Measurements from ENCODE around the gene PER1. TPM values are rescaled to one million over a fixed set of nuclear protein-coding genes. Genes with fewer than 3 reads are reported as not detected.

Gene PER1
- total and polyA plus RNA-seq, 2 of the 8 experiments (the other 6 are each of a cell fraction or from before 2014, with no cell fraction given), result 9.6 to 38.0 TPM

- no peak overlapping the region for H3K27ac ChIP-seq (ENCODE audit: low read depth, low read length)
- peaks cover 0 to 24% (median 13%) of the 10 kb centered on the region in 4 experiments; a peak in 6 of 7 replicates for H3K4me1 ChIP-seq (replicated peaks in 1 of 4; ENCODE audit: control insufficient read depth in 3 of 4, insufficient read depth in 4 of 4, low read length in 3 of 4)
- H2BK20ac ChIP-seq (ENCODE audit: low read length), result no peak overlapping the region
- no peaks in the 10 kb centered on the region for H3K36me3 ChIP-seq (ENCODE audit: control insufficient read depth in 2 of 4, insufficient read depth in 4 of 4, low read length in 3 of 4)
- H3K4me2 ChIP-seq (ENCODE audit: insufficient read depth in 1 of 2, low read depth in 2 of 2, low read length in 2 of 2), result peak overlapping the region; percentile 88 to 93
- no peaks in the 10 kb centered on the region for H3K79me1 ChIP-seq (ENCODE audit: low read depth, low read length)
- DNase-seq (ENCODE audit: low read depth in 1 of 2, low spot score in 2 of 2) (peak in 1 of 2 experiments; percentile 99), FAIRE-seq (no peak)
- peaks cover 3 to 5% of the 10 kb centered on the region in 2 experiments for H4K20me1 ChIP-seq (replicated peaks in 1 of 2; ENCODE audit: control insufficient read depth in 1 of 2, insufficient read depth in 2 of 2, low read length in 2 of 2)
- WGBS, 2 experiments (ENCODE audit: extremely low coverage in 1 of 2, insufficient coverage in 1 of 2, insufficient read length in 1 of 2, insufficient replicate concordance in 2 of 2, low coverage in 1 of 2, low lambda C conversion rate in 2 of 2, missing lambda C conversion rate in 1 of 2), result 2% methylated on average over 40 of the region's 40 CpGs; no CpG with 5 or more reads in 1 of the 2 experiments
- H2BK15ac ChIP-seq (ENCODE audit: low read length), result no peak overlapping the region
- no peak overlapping the region for H3K9ac ChIP-seq (replicated peaks in 1 of 4; ENCODE audit: extremely low read depth in 1 of 4, low read depth in 3 of 4, low read length in 3 of 4)
- H3K14ac ChIP-seq (ENCODE audit: insufficient read length), result no peak overlapping the region
- no peak overlapping the region for H3K23ac ChIP-seq (ENCODE audit: insufficient read length)
- H3K4ac ChIP-seq (replicated peaks; ENCODE audit: insufficient read length, low read depth, low read length), result no peak overlapping the region
- H2BK120ac ChIP-seq (replicated peaks; ENCODE audit: low read depth, low read length), result no peak overlapping the region
- H2BK5ac ChIP-seq (ENCODE audit: low read depth, low read length), result no peak overlapping the region
- peak overlapping the region; percentile 54 to 89 (median 82) for H3K4me3 ChIP-seq (ENCODE audit: extremely low read depth in 1 of 4, insufficient read depth in 2 of 4, low read depth in 3 of 4, low read length in 4 of 4)
- CTCF ChIA-PET (ENCODE audit: partially characterized antibody), result interaction anchor here (1.0 to 4.3 kb wide), 10 partner anchors 8 to 65 kb away, joined by 3 to 26 read pairs (median 4); no protein-coding TSS in a partner anchor
- no peak overlapping the region for H3K56ac ChIP-seq (replicated peaks; ENCODE audit: insufficient read length, low read depth, low read length)
- no peak overlapping the region for H4K8ac ChIP-seq (ENCODE audit: extremely low read depth, insufficient read depth, low read length)
- no peaks in the 10 kb centered on the region for H3K9me3 ChIP-seq (ENCODE audit: insufficient read depth in 2 of 2, low read depth in 1 of 2, low read length in 1 of 2)
- H3K27me3 ChIP-seq (replicated peaks in 1 of 4; ENCODE audit: control insufficient read depth in 3 of 4, extremely low read depth in 1 of 4, insufficient read depth in 3 of 4, low read length in 3 of 4), result peaks cover 30 to 54% (median 51%) of the 10 kb centered on the region in 4 experiments
- no peak overlapping the region for H3K18ac ChIP-seq (ENCODE audit: extremely low read depth, low read length)
- no peaks in the 10 kb centered on the region for H3K79me2 ChIP-seq (ENCODE audit: control insufficient read depth in 1 of 2, insufficient read depth in 2 of 2, low read length in 2 of 2)
- peaks cover 39% of the 10 kb centered on the region for H3K23me2 ChIP-seq (ENCODE audit: low read depth, low read length)
- POLR2A ChIA-PET (ENCODE audit: partially characterized antibody), result interaction anchor here (1.1 to 7.6 kb wide), 7 partner anchors 8 to 102 kb away, joined by 3 to 49 read pairs (median 14); no protein-coding TSS in a partner anchor
- H4K91ac ChIP-seq (replicated peaks; ENCODE audit: insufficient read length, low read length), result no peak overlapping the region
- no peak overlapping the region for H4K5ac ChIP-seq (ENCODE audit: insufficient read length, low read depth, low read length)
- no peak overlapping the region for H2AFZ ChIP-seq (ENCODE audit: low read length)
- H2AK5ac ChIP-seq (ENCODE audit: low read depth, low read length), result no peak overlapping the region
- H2BK12ac ChIP-seq (ENCODE audit: low read depth, low read length), result no peak overlapping the region
- TF ChIP-seq CTBP2 (IDR thresholded peaks at IDR 0.05; ENCODE audit: borderline replicate concordance, insufficient read depth, insufficient read length, low read length) (peak; percentile 27), JUND (IDR thresholded peaks at IDR 0.05; ENCODE audit: low read length) (no peak), HDAC2 (IDR thresholded peaks at IDR 0.05; ENCODE audit: borderline replicate concordance in 1 of 2, low read depth in 2 of 2, low read length in 2 of 2) (peak; percentile 12 to 83; a peak in 1 of 4 replicates), SP1 (IDR thresholded peaks at IDR 0.05; ENCODE audit: low read depth, low read length) (peak; percentile 37; the same call in 1 of the 2 replicates), SP4 (IDR thresholded peaks at IDR 0.05; ENCODE audit: low read length) (no peak), ASH2L (IDR thresholded peaks at IDR 0.05; ENCODE audit: low read length) (peak; percentile 89), NRF1 (IDR thresholded peaks at IDR 0.05; ENCODE audit: low read depth, low read length) (peak; percentile 35; the same call in 1 of the 2 replicates), SIN3A (conservative IDR thresholded peaks at IDR 0.05 in 1 of 2, IDR thresholded peaks at IDR 0.05 in 1 of 2; ENCODE audit: low read depth in 1 of 2, low read length in 2 of 2) (peak in 1 of 2 experiments; percentile 49; a peak in 1 of 4 replicates), CHD2 (IDR thresholded peaks at IDR 0.05; ENCODE audit: low read length) (no peak), BCL11A (IDR thresholded peaks at IDR 0.05; ENCODE audit: low read depth in 2 of 2, low read length in 2 of 2) (no peak), MAFK (IDR thresholded peaks at IDR 0.05; ENCODE audit: low read depth, low read length) (peak; percentile 34; the same call in 1 of the 2 replicates), TBP (IDR thresholded peaks at IDR 0.05; ENCODE audit: low read depth, low read length) (peak; percentile 100)
Observed at GRCh38 chr17:8125154-8125946, 26.9 kb downstream of the PER1 start.

Data from H1 (cell line).